Glutamatergic neuron (in vitro differentiated cells): ENCODE results near the gene WNT3. TPM values are rescaled to one million over a fixed set of nuclear protein-coding genes. Genes with fewer than 3 reads are reported as not detected.

Experiments
- DNase-seq: peaks from one replicate; pipeline ENCODE4 v3.0.0; 2022
- H3K27ac Mint-ChIP-seq: one replicate; pipeline ENCODE4 v1.8.0; 2020; ENCODE audit warnings: mild to moderate bottlenecking, mixed read lengths, inconsistent platforms; ENCODE audit not compliant: unreplicated experiment
- H3K27me3 Mint-ChIP-seq: one replicate; pipeline ENCODE4 v1.8.0; 2020; ENCODE audit warnings: mild to moderate bottlenecking, moderate library complexity, mixed read lengths, inconsistent platforms; ENCODE audit not compliant: unreplicated experiment
- H3K36me3 Mint-ChIP-seq: one replicate; pipeline ENCODE4 v1.8.0; 2020; ENCODE audit warnings: mild to moderate bottlenecking, mixed read lengths, inconsistent platforms; ENCODE audit not compliant: unreplicated experiment
- H3K4me1 Mint-ChIP-seq: one replicate; pipeline ENCODE4 v1.8.0; 2020; ENCODE audit warnings: mild to moderate bottlenecking, low read depth, mixed read lengths, inconsistent platforms; ENCODE audit not compliant: unreplicated experiment
- H3K4me3 Mint-ChIP-seq: one replicate; pipeline ENCODE4 v1.8.0; 2020; ENCODE audit warnings: mild to moderate bottlenecking, mixed read lengths, inconsistent platforms; ENCODE audit not compliant: unreplicated experiment
- H3K9me3 Mint-ChIP-seq: one replicate; pipeline ENCODE4 v1.8.0; 2020; ENCODE audit warnings: mild to moderate bottlenecking, moderate library complexity, mixed read lengths, inconsistent platforms; ENCODE audit not compliant: unreplicated experiment
- CTCF ChIP-seq: fragments of 200-600 bp; sonication (generic); IDR thresholded peaks from one replicate; pipeline ENCODE4 v1.5.0; 2021; ENCODE audit not compliant: partially characterized antibody, unreplicated experiment
- total RNA-seq: library from RNA; stranded (reverse); fragmentation: NEBNext Ultra II Directional; extraction: Animal tissue kit (Norgen Biotek cat#: 25700); gene quantifications from one replicate; pipeline ENCODE4 v1.2.1, GENCODE V29; 2021; ENCODE audit not compliant: unreplicated experiment

Gene WNT3
- total RNA-seq, 1 donor from 2014 or later: 1.7 TPM

GRCh38 chr17:46720408-46720807 is 98.1 kb downstream of the WNT3 start:
- no peak for DNase-seq
- no peaks in the 10 kb centered on the region for H3K4me1 Mint-ChIP-seq
- TF ChIP-seq CTCF: no peak
- H3K4me3 Mint-ChIP-seq: no peak overlapping the region
- H3K36me3 Mint-ChIP-seq: no peaks in the 10 kb centered on the region
- no peak overlapping the region for H3K27ac Mint-ChIP-seq
- H3K9me3 Mint-ChIP-seq: no peaks in the 10 kb centered on the region
- peaks cover 2% of the 10 kb centered on the region for H3K27me3 Mint-ChIP-seq

- no peaks in the 10 kb centered on the region for H3K36me3 Mint-ChIP-seq
- no peaks in the 10 kb centered on the region for H3K4me1 Mint-ChIP-seq
- H3K4me3 Mint-ChIP-seq: no peak overlapping the region
- H3K27me3 Mint-ChIP-seq: peaks cover 2% of the 10 kb centered on the region
- H3K27ac Mint-ChIP-seq: no peak overlapping the region
- H3K9me3 Mint-ChIP-seq: no peaks in the 10 kb centered on the region
- TF ChIP-seq CTCF: no peak
- no peak for DNase-seq
Observed at GRCh38 chr17:46719891-46720290, 98.6 kb downstream of the WNT3 start.

GRCh38 chr17:46717999-46718398 is 100.5 kb downstream of the WNT3 start:
- H3K9me3 Mint-ChIP-seq: no peaks in the 10 kb centered on the region
- no peaks in the 10 kb centered on the region for H3K4me1 Mint-ChIP-seq
- H3K27ac Mint-ChIP-seq: no peak overlapping the region
- no peak for DNase-seq
- no peaks in the 10 kb centered on the region for H3K36me3 Mint-ChIP-seq
- peaks cover 2% of the 10 kb centered on the region for H3K27me3 Mint-ChIP-seq
- H3K4me3 Mint-ChIP-seq: no peak overlapping the region
- no peak for TF ChIP-seq CTCF

Other genes starting within 250 kb of the WNT3 start
- 16.5 TPM for gene ARL17A, start 239.0 kb downstream of the WNT3 start, total RNA-seq
- 57.0 TPM for gene NSF, start 228.0 kb downstream of the WNT3 start, total RNA-seq
- not detected for gene WNT9B, start 32.9 kb upstream of the WNT3 start, total RNA-seq
- gene GOSR2, start 104.5 kb upstream of the WNT3 start, total RNA-seq: 62.4 TPM
- 4.5 TPM for gene RPRML, start 160.6 kb upstream of the WNT3 start, total RNA-seq